ENCODE data around the gene ZBTB20. TPM values are rescaled to one million over a fixed set of nuclear protein-coding genes. Genes with fewer than 3 reads are reported as not detected.

Gene ZBTB20
- total RNA-seq, 3 donors from 2014 or later (not counting 1 experiment from before 2014, with no cell fraction given): 52.7 to 58.3 (median 55.9) TPM

DNA sequence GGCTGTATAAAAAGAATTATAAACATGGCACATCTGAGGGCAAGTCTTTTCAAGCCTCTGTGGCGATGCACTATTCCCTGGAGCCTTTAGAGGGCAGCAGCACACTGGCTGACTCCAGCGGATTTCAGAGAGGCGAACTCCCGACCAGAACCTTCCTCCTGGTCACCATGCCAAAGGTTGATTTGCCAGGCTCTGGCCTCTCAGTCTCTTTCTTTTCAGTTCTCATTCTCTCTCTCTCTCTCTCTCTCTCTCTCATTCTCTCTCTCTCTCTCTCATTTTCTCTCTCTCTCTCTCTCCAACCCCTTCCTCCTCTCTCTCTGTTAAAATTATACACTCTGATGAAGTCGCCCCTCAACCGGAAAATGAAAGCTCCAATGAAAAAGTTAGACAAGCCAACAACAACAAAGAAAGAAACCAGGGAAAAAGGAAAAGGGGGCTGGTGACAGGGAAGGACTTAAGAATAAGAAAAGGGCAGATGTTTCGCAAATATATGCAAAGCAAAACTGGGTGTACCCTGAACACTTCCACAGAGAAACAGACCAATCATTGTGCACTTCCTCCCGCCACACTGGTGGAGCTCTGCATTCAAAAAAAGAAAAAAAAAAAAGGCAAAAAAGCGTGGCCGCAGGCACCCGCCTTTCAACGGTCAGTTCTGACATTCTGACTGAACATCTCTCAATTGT, 763.1 kb downstream of the ZBTB20 start:
- intact Hi-C loops (cut with micrococcal nuclease): loop anchor here (1.0 kb wide), 1 partner anchor 34 kb away; no protein-coding TSS in a partner anchor
- Histone ChIP-seq H3K27me3 (ENCODE audit: control insufficient read depth, insufficient read depth, low read length) (no peaks in the 10 kb centered on the region), H3K36me3 (ENCODE audit: control insufficient read depth, insufficient read depth, low read length) (peaks cover 5% of the 10 kb centered on the region), H3K4me3 (ENCODE audit: low read length) (peak overlapping the region; percentile 38), H3K27ac (ENCODE audit: low read length) (peak overlapping the region; percentile 63), H3K4me1 (ENCODE audit: control insufficient read depth, insufficient read depth, low read length) (peaks cover 13% of the 10 kb centered on the region), H3K9me3 (ENCODE audit: control insufficient read depth, insufficient read depth, low read length) (no peaks in the 10 kb centered on the region)
- no peaks in the 10 kb centered on the region for H3K9me3 Mint-ChIP-seq
- H3K4me3 Mint-ChIP-seq: peak overlapping the region; percentile 83
- no peak overlapping the region for H3K27ac Mint-ChIP-seq
- peak; percentile 92 to 98 (median 98) for ATAC-seq
- 17% methylated on average over 6 of the region's 12 CpGs for WGBS (ENCODE audit: insufficient coverage)
- H3K4me1 Mint-ChIP-seq: peaks cover 10 to 14% of the 10 kb centered on the region in 2 donors
- no peaks in the 10 kb centered on the region for H3K27me3 Mint-ChIP-seq (ENCODE audit: low read depth in 2 of 2)
- peak; percentile 50 to 80 for DNase-seq
- H3K36me3 Mint-ChIP-seq: no peaks in the 10 kb centered on the region
- TF ChIP-seq, protein P1, sequence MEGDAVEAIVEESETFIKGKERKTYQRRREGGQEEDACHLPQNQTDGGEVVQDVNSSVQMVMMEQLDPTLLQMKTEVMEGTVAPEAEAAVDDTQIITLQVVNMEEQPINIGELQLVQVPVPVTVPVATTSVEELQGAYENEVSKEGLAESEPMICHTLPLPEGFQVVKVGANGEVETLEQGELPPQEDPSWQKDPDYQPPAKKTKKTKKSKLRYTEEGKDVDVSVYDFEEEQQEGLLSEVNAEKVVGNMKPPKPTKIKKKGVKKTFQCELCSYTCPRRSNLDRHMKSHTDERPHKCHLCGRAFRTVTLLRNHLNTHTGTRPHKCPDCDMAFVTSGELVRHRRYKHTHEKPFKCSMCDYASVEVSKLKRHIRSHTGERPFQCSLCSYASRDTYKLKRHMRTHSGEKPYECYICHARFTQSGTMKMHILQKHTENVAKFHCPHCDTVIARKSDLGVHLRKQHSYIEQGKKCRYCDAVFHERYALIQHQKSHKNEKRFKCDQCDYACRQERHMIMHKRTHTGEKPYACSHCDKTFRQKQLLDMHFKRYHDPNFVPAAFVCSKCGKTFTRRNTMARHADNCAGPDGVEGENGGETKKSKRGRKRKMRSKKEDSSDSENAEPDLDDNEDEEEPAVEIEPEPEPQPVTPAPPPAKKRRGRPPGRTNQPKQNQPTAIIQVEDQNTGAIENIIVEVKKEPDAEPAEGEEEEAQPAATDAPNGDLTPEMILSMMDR (IDR thresholded peaks at IDR 0.05): peak; percentile 88

DNA sequence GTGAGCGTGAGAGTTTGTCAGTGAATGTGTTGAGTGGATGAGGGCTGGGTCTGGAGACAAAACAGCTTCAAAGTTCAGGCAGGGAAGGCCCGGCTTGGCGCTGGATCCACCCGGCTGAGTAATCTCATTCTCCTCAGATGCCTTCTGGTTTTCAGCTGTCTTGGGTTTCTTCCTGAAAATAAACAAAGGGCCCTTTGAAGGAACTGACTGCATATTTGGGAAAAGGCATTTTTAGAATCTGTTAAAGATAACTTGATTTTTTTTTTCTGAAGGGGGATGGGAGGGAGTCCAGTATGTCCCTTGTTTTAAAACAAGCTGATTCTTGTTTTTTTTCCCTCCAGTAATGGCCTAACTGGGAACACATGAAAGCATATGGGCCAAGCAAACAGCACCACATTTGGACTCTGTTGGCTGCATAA, 766.8 kb downstream of the ZBTB20 start:
- Mint-ChIP-seq H3K9me3 (no peaks in the 10 kb centered on the region), H3K36me3 (no peaks in the 10 kb centered on the region), H3K4me1 (no peaks in the 10 kb centered on the region), H3K27me3 (ENCODE audit: low read depth in 2 of 2) (no peaks in the 10 kb centered on the region), H3K4me3 (no peak overlapping the region), H3K27ac (no peak overlapping the region)
- Histone ChIP-seq H3K27me3 (ENCODE audit: control insufficient read depth, insufficient read depth, low read length) (no peaks in the 10 kb centered on the region), H3K27ac (ENCODE audit: low read length) (no peak overlapping the region), H3K4me3 (ENCODE audit: low read length) (no peak overlapping the region), H3K36me3 (ENCODE audit: control insufficient read depth, insufficient read depth, low read length) (peaks cover 9% of the 10 kb centered on the region), H3K4me1 (ENCODE audit: control insufficient read depth, insufficient read depth, low read length) (peaks cover 5% of the 10 kb centered on the region), H3K9me3 (ENCODE audit: control insufficient read depth, insufficient read depth, low read length) (no peaks in the 10 kb centered on the region)
- intact Hi-C loops (cut with micrococcal nuclease): no loop called here
- 97% methylated on average over 4 of the region's 4 CpGs for WGBS (ENCODE audit: insufficient coverage)
- ATAC-seq: no peak
- no peak for DNase-seq
- TF ChIP-seq, protein P1 (IDR thresholded peaks at IDR 0.05): no peak

DNA sequence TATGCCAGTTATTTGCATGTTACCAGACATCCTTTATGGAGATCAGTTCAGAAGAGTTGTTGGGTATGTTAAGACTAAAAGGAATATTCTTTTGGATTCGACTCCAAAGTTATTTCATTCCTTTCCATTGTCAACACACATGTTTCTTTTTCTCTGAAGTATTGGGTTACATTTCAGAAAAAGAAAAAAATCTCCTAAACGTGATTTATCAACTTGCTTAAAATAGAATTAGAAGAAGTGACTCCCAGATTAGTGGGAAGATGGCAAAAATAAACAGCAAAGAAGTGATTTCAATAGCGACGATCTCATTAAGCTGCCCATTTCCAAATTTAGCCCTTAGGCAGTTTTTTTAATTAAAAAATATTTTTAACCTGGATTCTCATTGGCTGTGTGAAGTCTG, 767.8 kb downstream of the ZBTB20 start:
- H3K36me3 ChIP-seq (ENCODE audit: control insufficient read depth, insufficient read depth, low read length): peaks cover 9% of the 10 kb centered on the region
- H3K4me1 ChIP-seq (ENCODE audit: control insufficient read depth, insufficient read depth, low read length): peaks cover 2% of the 10 kb centered on the region
- intact Hi-C loops (cut with micrococcal nuclease): no loop called here
- ATAC-seq: no peak
- no peak for DNase-seq
- TF ChIP-seq, protein P1 (IDR thresholded peaks at IDR 0.05): no peak
- H3K4me3 Mint-ChIP-seq: no peak overlapping the region
- H3K4me1 Mint-ChIP-seq: no peaks in the 10 kb centered on the region
- no peak overlapping the region for H3K27ac Mint-ChIP-seq
- H3K9me3 ChIP-seq (ENCODE audit: control insufficient read depth, insufficient read depth, low read length): no peaks in the 10 kb centered on the region
- WGBS (ENCODE audit: insufficient coverage): no CpG with 5 or more reads among the region's 4 CpGs
- no peaks in the 10 kb centered on the region for H3K36me3 Mint-ChIP-seq
- H3K4me3 ChIP-seq (ENCODE audit: low read length): no peak overlapping the region
- H3K9me3 Mint-ChIP-seq: no peaks in the 10 kb centered on the region
- H3K27me3 Mint-ChIP-seq (ENCODE audit: low read depth in 2 of 2): no peaks in the 10 kb centered on the region
- H3K27me3 ChIP-seq (ENCODE audit: control insufficient read depth, insufficient read depth, low read length): no peaks in the 10 kb centered on the region
- H3K27ac ChIP-seq (ENCODE audit: low read length): no peak overlapping the region

DNA sequence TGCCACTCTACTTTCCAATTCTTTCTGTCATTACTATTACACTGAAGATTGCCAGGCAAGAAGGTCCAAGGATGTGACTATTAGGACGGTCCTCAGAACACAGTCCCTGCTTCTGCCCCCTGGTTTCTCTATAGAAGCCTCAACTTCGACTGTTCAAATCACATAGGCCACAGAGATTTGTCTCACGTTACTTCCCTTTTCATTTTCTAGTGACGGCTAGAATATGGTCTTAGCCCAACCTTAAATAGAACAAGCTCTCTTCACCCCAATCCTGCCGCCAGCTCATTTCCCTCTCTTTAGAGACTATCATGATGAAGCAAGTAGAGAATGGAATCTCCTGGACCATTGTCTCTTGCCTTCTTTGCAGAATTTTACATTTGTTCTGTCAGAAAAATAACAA, 768.3 kb downstream of the ZBTB20 start:
- Histone ChIP-seq H3K36me3 (ENCODE audit: control insufficient read depth, insufficient read depth, low read length) (peaks cover 9% of the 10 kb centered on the region), H3K27me3 (ENCODE audit: control insufficient read depth, insufficient read depth, low read length) (no peaks in the 10 kb centered on the region), H3K4me3 (ENCODE audit: low read length) (no peak overlapping the region), H3K27ac (ENCODE audit: low read length) (no peak overlapping the region), H3K9me3 (ENCODE audit: control insufficient read depth, insufficient read depth, low read length) (no peaks in the 10 kb centered on the region), H3K4me1 (ENCODE audit: control insufficient read depth, insufficient read depth, low read length) (no peaks in the 10 kb centered on the region)
- TF ChIP-seq, protein P1 (IDR thresholded peaks at IDR 0.05): no peak
- 78% methylated on average over 5 of the region's 5 CpGs for WGBS (ENCODE audit: insufficient coverage)
- H3K36me3 Mint-ChIP-seq: no peaks in the 10 kb centered on the region
- no peak overlapping the region for H3K27ac Mint-ChIP-seq
- H3K4me1 Mint-ChIP-seq: no peaks in the 10 kb centered on the region
- no peak overlapping the region for H3K4me3 Mint-ChIP-seq
- no peak for DNase-seq
- H3K9me3 Mint-ChIP-seq: no peaks in the 10 kb centered on the region
- intact Hi-C loops (cut with micrococcal nuclease): no loop called here
- ATAC-seq: no peak
- H3K27me3 Mint-ChIP-seq (ENCODE audit: low read depth in 2 of 2): no peaks in the 10 kb centered on the region
